Epithelial cell of esophagus (primary cell): ENCODE results near the gene GLIPR2.
"Not testable (repeated sequence)": the region's sequence is repeated elsewhere in the genome, so short reads cannot be mapped to it uniquely, and the experiment has no call there.

ENCODE experiments used
- DNase-seq: peaks from one replicate; pipeline ENCODE4 v3.0.0; 2010; ENCODE audit warnings: low read depth
- H3K4me3 ChIP-seq: 2 replicates; pipeline ENCODE4 v1.5.1; 2011; ENCODE audit warnings: mild to moderate bottlenecking, low read length, control low read depth
- CTCF ChIP-seq: IDR thresholded peaks from 2 replicates; pipeline ENCODE4 v1.5.1; 2011; ENCODE audit warnings: low read depth, mild to moderate bottlenecking, low read length, control low read depth, inconsistent platforms; ENCODE audit not compliant: insufficient read depth; ENCODE audit errors: missing control alignments

Gene GLIPR2

GRCh38 chr9:36129139-36129538 is 7.4 kb upstream of the GLIPR2 start:
- no peak for TF ChIP-seq CTCF
- no peak for DNase-seq
- H3K4me3 ChIP-seq, result no peak overlapping the region

DNA sequence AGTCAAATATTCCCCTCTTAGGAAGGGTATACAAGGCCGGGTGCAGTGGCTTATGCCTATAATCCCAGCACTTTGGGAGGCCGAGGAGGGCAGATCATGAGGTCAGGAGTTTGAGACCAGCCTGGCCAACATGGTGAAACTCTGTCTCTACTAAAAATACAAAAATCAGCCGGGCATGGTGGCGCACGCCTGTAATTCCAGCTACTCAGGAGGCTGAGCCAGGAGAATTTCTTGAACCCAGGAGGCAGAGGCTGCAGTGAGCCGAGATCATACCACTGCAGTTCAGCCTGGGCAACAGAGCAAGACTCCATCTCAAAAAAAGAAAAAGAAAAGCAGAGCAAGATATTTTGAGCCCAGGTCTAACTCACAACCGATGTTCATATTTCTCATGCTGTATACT is 4.9 kb upstream of the GLIPR2 start:
- not testable (repeated sequence) for DNase-seq, H3K4me3 ChIP-seq

GRCh38 chr9:36132086-36132485 is 4.4 kb upstream of the GLIPR2 start:
- peak; percentile 74 for DNase-seq
- TF ChIP-seq CTCF, result no peak
- H3K4me3 ChIP-seq, result no peak overlapping the region

DNA sequence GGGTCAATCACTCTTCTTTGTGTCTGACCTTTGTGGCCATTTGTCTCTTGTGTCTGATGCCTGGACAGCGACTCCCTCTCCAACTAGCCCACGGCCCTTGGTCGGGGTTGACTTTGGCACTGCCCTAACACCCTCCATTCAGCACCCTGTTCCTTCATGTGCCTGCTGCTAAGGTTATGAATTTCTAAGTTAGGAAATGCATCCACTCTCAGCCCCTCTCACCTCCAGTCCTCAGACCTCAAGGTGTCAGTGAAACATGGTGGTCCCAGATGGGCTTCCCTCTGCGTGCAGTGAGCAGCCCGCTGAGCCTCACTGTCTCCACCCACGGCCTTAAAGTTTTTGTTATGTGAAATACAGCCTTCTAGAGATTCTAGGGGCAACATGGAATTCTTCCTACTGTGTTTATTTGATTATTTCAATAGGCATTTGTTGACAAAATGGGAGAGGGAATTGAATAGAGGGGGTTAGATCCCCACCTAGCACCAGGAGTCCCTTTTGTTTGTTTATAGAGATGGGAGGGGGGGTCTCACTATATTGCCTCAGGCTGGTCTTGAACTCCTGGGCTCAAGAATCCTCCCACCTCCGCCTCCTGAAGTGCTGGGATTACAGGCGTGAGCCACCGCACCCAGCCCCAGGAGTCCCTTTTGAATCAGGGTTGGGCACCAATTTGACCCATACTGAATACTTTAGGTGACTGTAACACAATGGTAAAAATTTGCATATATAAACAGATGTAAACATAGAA is 1.6 kb upstream of the GLIPR2 start:
- H3K4me3 ChIP-seq, result no peak overlapping the region

GRCh38 chr9:36135741-36136271 is 727 bp upstream of the GLIPR2 start:
- H3K4me3 ChIP-seq, result peak overlapping the region; percentile 18
- DNase-seq, result peak; percentile 54
- no peak for TF ChIP-seq CTCF

More for the DNA sequence above, 1.6 kb upstream of the GLIPR2 start:
- no peak for TF ChIP-seq CTCF
- DNase-seq, result no peak

DNA sequence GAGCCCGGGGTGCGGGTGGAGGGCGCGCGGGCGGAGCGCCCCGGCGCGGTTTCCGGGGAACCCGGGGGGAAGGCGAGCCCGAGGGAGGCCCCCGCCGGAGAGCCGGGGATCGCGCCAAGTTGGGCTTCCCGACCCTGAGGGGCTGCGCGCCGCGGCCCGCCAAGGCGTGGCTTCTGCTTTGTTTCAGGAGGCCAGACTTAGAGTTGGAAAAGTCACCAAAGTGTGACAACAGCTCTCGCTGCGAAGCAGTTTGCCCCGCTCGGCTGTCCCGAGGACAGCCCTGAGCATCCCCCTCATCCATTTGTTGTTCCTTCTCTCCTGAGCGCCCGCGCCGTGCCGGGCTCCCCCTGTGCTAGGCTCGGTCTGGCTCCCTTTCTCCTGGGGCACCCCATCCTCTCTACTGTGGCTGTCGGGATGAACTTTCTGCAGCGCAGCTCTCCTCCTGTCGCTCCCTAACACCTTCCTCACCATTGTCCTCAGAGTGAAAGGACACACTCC is 410 bp downstream of the GLIPR2 start:
- DNase-seq, result no peak
- TF ChIP-seq CTCF, result no peak
- H3K4me3 ChIP-seq, result peak overlapping the region; percentile 45

DNA sequence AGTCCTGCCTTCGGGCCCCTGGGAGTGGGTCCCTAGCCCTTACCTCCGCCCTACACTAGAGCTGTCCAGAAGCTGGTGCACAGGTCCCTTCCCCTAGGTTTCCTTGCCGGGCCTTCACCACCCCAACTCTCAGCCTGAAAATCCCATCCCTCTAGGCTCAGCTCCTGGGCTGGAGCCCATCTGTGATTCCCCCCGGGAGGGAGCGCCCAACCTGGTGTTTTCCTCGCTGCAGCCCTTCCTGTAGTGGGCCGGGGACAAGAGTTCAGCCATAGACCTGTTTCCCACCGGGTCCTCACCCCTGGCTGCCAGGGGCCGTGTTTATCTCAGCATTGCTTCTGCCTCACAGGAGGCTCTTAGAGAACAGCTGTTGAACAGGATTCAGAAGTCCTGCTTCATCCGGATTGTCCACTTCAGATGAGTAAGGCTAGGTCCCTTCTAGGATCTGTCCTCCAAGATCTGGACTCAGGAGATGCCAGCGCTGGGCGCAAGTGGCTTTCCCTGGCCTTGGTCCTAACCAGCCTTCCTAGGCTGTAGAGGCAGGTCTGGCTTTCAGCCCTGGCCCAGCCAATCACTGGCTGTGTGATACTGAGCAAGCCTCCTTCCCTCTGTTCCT is 965 bp downstream of the GLIPR2 start:
- H3K4me3 ChIP-seq, result peak overlapping the region; percentile 45
- DNase-seq, result no peak
- TF ChIP-seq CTCF, result no peak
